Mucosa of stomach (tissue), 1 donor: ENCODE results near the gene STIM1.
"Not testable (repeated sequence)": the region's sequence is repeated elsewhere in the genome, so short reads cannot be mapped to it uniquely, and the experiment has no call there.

ENCODE experiments used
- H3K27me3 ChIP-seq: one replicate; pipeline ENCODE4 v1.7.0; 2013; ENCODE audit warnings: mild to moderate bottlenecking, low read length; ENCODE audit not compliant: control insufficient read depth, insufficient read depth
- H3K36me3 ChIP-seq: one replicate; pipeline ENCODE4 v1.7.0; 2013; ENCODE audit warnings: low read length; ENCODE audit not compliant: control insufficient read depth, insufficient read depth
- H3K4me1 ChIP-seq: one replicate; pipeline ENCODE4 v1.7.0; 2013; ENCODE audit warnings: mild to moderate bottlenecking, low read length; ENCODE audit not compliant: control insufficient read depth, insufficient read depth
- H3K4me3 ChIP-seq: one replicate; pipeline ENCODE4 v1.7.0; 2013; ENCODE audit warnings: low read length
- H3K9ac ChIP-seq: one replicate; pipeline ENCODE4 v1.7.0; 2013; ENCODE audit warnings: mild to moderate bottlenecking, low read length, moderate library complexity
- H3K9me3 ChIP-seq: one replicate; pipeline ENCODE4 v1.7.0; 2013; ENCODE audit warnings: mild to moderate bottlenecking, low read length, moderate library complexity; ENCODE audit not compliant: control insufficient read depth
- donor health status: Pancreatic carcinoma.

STIM1 gene

GRCh38 chr11:3854977-3855807, at the start of gene STIM1:
STIM1 (plus strand) TSS chr11:3855664; CDS start chr11:3856271, 607 bp downstream.
- no peaks in the 10 kb centered on the region for H3K27me3 ChIP-seq
- H3K9ac ChIP-seq: peak within 1 kb of the TSS; percentile 92
- no peaks in the 10 kb centered on the region for H3K36me3 ChIP-seq
- H3K4me1 ChIP-seq: peaks cover 43% of the 10 kb centered on the region
- peak within 1 kb of the TSS; percentile 85 for H3K4me3 ChIP-seq
- H3K9me3 ChIP-seq: no peaks in the 10 kb centered on the region

- Histone ChIP-seq H3K9ac (peak within 1 kb of the TSS; percentile 79), H3K4me3 (peak within 1 kb of the TSS; percentile 87), H3K36me3 (no peaks in the 10 kb centered on the region), H3K9me3 (no peaks in the 10 kb centered on the region), H3K27me3 (no peaks in the 10 kb centered on the region), H3K4me1 (peaks cover 10% of the 10 kb centered on the region)
Measured at GRCh38 chr11:3807909-3808860, 47.3 kb upstream of the STIM1 start, which contains the start of gene PGAP2. PGAP2 (plus strand) TSS chr11:3808560; CDS start chr11:3811260, 2,700 bp downstream.

- Histone ChIP-seq H3K36me3 (no peaks in the 10 kb centered on the region), H3K4me1 (peaks cover 10% of the 10 kb centered on the region), H3K9ac (peak overlapping the region; percentile 79), H3K4me3 (peak overlapping the region; percentile 87), H3K9me3 (no peaks in the 10 kb centered on the region), H3K27me3 (no peaks in the 10 kb centered on the region)
Measured at GRCh38 chr11:3808861-3809623, 46.4 kb upstream of the STIM1 start.

GRCh38 chr11:3809624-3809928, 45.9 kb upstream of the STIM1 start:
- no peak overlapping the region for H3K9ac ChIP-seq
- H3K4me1 ChIP-seq: peaks cover 10% of the 10 kb centered on the region
- H3K27me3 ChIP-seq: no peaks in the 10 kb centered on the region
- H3K9me3 ChIP-seq: no peaks in the 10 kb centered on the region
- H3K4me3 ChIP-seq: no peak overlapping the region
- H3K36me3 ChIP-seq: no peaks in the 10 kb centered on the region

GRCh38 chr11:3810446-3810845, 45.0 kb upstream of the STIM1 start:
- no peak overlapping the region for H3K4me3 ChIP-seq
- no peaks in the 10 kb centered on the region for H3K36me3 ChIP-seq
- H3K9ac ChIP-seq: no peak overlapping the region
- peaks cover 10% of the 10 kb centered on the region for H3K4me1 ChIP-seq
- no peaks in the 10 kb centered on the region for H3K9me3 ChIP-seq
- no peaks in the 10 kb centered on the region for H3K27me3 ChIP-seq

- no peaks in the 10 kb centered on the region for H3K9me3 ChIP-seq
- no peaks in the 10 kb centered on the region for H3K36me3 ChIP-seq
- no peaks in the 10 kb centered on the region for H3K27me3 ChIP-seq
- no peak overlapping the region for H3K9ac ChIP-seq
- H3K4me1 ChIP-seq: peaks cover 10% of the 10 kb centered on the region
- no peak overlapping the region for H3K4me3 ChIP-seq
Measured at GRCh38 chr11:3810951-3811350, 44.5 kb upstream of the STIM1 start.

GRCh38 chr11:3814832-3815231, 40.6 kb upstream of the STIM1 start:
- H3K27me3 ChIP-seq, H3K4me1 ChIP-seq: not testable (repeated sequence)

GRCh38 chr11:3815845-3816244, 39.6 kb upstream of the STIM1 start:
- H3K4me1 ChIP-seq: no peaks in the 10 kb centered on the region
- H3K9ac ChIP-seq: no peak overlapping the region
- no peaks in the 10 kb centered on the region for H3K9me3 ChIP-seq
- no peak overlapping the region for H3K4me3 ChIP-seq
- no peaks in the 10 kb centered on the region for H3K27me3 ChIP-seq
- H3K36me3 ChIP-seq: no peaks in the 10 kb centered on the region

More at GRCh38 chr11:3814832-3815231, 40.6 kb upstream of the STIM1 start:
- H3K4me3 ChIP-seq, H3K36me3 ChIP-seq, H3K9me3 ChIP-seq, H3K9ac ChIP-seq: not testable (repeated sequence)

GRCh38 chr11:3816673-3817072, 38.8 kb upstream of the STIM1 start:
- Histone ChIP-seq H3K4me1 (no peaks in the 10 kb centered on the region), H3K36me3 (no peaks in the 10 kb centered on the region), H3K9me3 (no peaks in the 10 kb centered on the region), H3K27me3 (no peaks in the 10 kb centered on the region), H3K9ac (no peak overlapping the region), H3K4me3 (no peak overlapping the region)

GRCh38 chr11:3817181-3817800, 38.2 kb upstream of the STIM1 start:
- Histone ChIP-seq H3K9me3 (no peaks in the 10 kb centered on the region), H3K9ac (no peak overlapping the region), H3K36me3 (no peaks in the 10 kb centered on the region), H3K4me1 (no peaks in the 10 kb centered on the region), H3K27me3 (no peaks in the 10 kb centered on the region), H3K4me3 (no peak overlapping the region)

GRCh38 chr11:3820971-3821370, 34.5 kb upstream of the STIM1 start:
- H3K27me3 ChIP-seq: no peaks in the 10 kb centered on the region

More at GRCh38 chr11:3820971-3821370, 34.5 kb upstream of the STIM1 start:
- no peak overlapping the region for H3K4me3 ChIP-seq
- no peak overlapping the region for H3K9ac ChIP-seq
- H3K36me3 ChIP-seq: peaks cover 2% of the 10 kb centered on the region
- H3K4me1 ChIP-seq: no peaks in the 10 kb centered on the region
- no peaks in the 10 kb centered on the region for H3K9me3 ChIP-seq
